H9 (cell line): ENCODE results near the gene PDE1C. TPM values are rescaled to one million over a fixed set of nuclear protein-coding genes. Genes with fewer than 3 reads are reported as not detected.

ENCODE experiments used
- DNase-seq: peaks from one replicate; pipeline ENCODE4 v3.0.0-alpha.2; 2017
- H2AFZ ChIP-seq: one replicate; pipeline ENCODE4 v1.6.1; 2013; ENCODE audit warnings: mild to moderate bottlenecking, low read length, control low read depth, moderate library complexity
- H2AK5ac ChIP-seq: 2 replicates; pipeline ENCODE4 v1.6.1; 2013; ENCODE audit warnings: low read length, control low read depth, mixed read lengths; ENCODE audit not compliant: insufficient read length
- H2BK120ac ChIP-seq: one replicate; pipeline ENCODE4 v1.6.1; 2013; ENCODE audit warnings: low read depth, mild to moderate bottlenecking, low read length, control low read depth, inconsistent platforms; ENCODE audit not compliant: poor library complexity, severe bottlenecking
- H2BK12ac ChIP-seq: 2 replicates; pipeline ENCODE4 v1.6.1; 2013; ENCODE audit warnings: low read length, control low read depth, mixed read lengths, low read depth; ENCODE audit not compliant: insufficient read length
- H2BK15ac ChIP-seq: 2 replicates; pipeline ENCODE4 v1.6.1; 2013; ENCODE audit warnings: low read depth, low read length, control low read depth
- H2BK20ac ChIP-seq: one replicate; pipeline ENCODE4 v1.6.1; 2013; ENCODE audit warnings: low read depth, mild to moderate bottlenecking, low read length, control low read depth, inconsistent platforms; ENCODE audit not compliant: poor library complexity, severe bottlenecking
- H2BK5ac ChIP-seq: 2 replicates; pipeline ENCODE4 v1.6.1; 2013; ENCODE audit warnings: low read length, control low read depth, mixed read lengths; ENCODE audit not compliant: insufficient read length
- H3K14ac ChIP-seq: 2 replicates; pipeline ENCODE4 v1.6.1; 2013; ENCODE audit warnings: low read length, control low read depth; ENCODE audit not compliant: insufficient read depth
- H3K18ac ChIP-seq: 2 replicates; pipeline ENCODE4 v1.6.1; 2013; ENCODE audit warnings: low read depth, mild to moderate bottlenecking, mixed read lengths, low read length, control low read depth; ENCODE audit not compliant: insufficient read length
- H3K23ac ChIP-seq: 2 replicates; pipeline ENCODE4 v1.6.1; 2013; ENCODE audit warnings: low read length, control low read depth, mixed read lengths, low read depth; ENCODE audit not compliant: insufficient read length
- H3K23me2 ChIP-seq: 2 replicates; pipeline ENCODE4 v1.6.1; 2013; ENCODE audit warnings: low read depth, mild to moderate bottlenecking, mixed read lengths, low read length, control low read depth; ENCODE audit not compliant: insufficient read length, poor library complexity, severe bottlenecking
- H3K27ac ChIP-seq: 2 replicates; pipeline ENCODE4 v1.5.1; 2013; ENCODE audit warnings: low read length, control low read depth, mixed read lengths, low read depth; ENCODE audit not compliant: insufficient read length
- H3K27me3 ChIP-seq: 2 replicates; pipeline ENCODE4 v1.6.1; 2013; ENCODE audit warnings: low read length, control low read depth, inconsistent platforms; ENCODE audit not compliant: insufficient read depth
- H3K4ac ChIP-seq: 2 replicates; pipeline ENCODE4 v1.6.1; 2013; ENCODE audit warnings: low read depth, mild to moderate bottlenecking, control low read depth, inconsistent platforms, low read length, moderate library complexity
- H3K4me1 ChIP-seq: 2 replicates; pipeline ENCODE4 v1.6.1; 2013; ENCODE audit warnings: low read length, control low read depth, inconsistent platforms; ENCODE audit not compliant: insufficient read depth
- H3K4me2 ChIP-seq: 2 replicates; pipeline ENCODE4 v1.6.1; 2013; ENCODE audit warnings: low read length, control low read depth, mixed read lengths; ENCODE audit not compliant: insufficient read length, insufficient read depth
- H3K56ac ChIP-seq: 2 replicates; pipeline ENCODE4 v1.6.1; 2013; ENCODE audit warnings: low read depth, mild to moderate bottlenecking, mixed read lengths, low read length, control low read depth; ENCODE audit not compliant: insufficient read length
- H3K79me1 ChIP-seq: 2 replicates; pipeline ENCODE4 v1.6.1; 2013; ENCODE audit warnings: low read depth, mild to moderate bottlenecking, moderate library complexity, low read length, control low read depth, inconsistent platforms; ENCODE audit not compliant: insufficient read depth, poor library complexity, severe bottlenecking
- H3K79me2 ChIP-seq: 2 replicates; pipeline ENCODE4 v1.6.1; 2013; ENCODE audit warnings: low read length, control low read depth, inconsistent platforms; ENCODE audit not compliant: insufficient read depth
- H3K9ac ChIP-seq: 2 replicates; pipeline ENCODE4 v1.6.1; 2013; ENCODE audit warnings: low read length, control low read depth, mixed read lengths; ENCODE audit not compliant: insufficient read length; ENCODE audit errors: extremely low read depth
- H3K9me3 ChIP-seq: one replicate; pipeline ENCODE4 v1.6.1; 2013; ENCODE audit warnings: low read depth, low read length, inconsistent platforms; ENCODE audit not compliant: control insufficient read depth
- H3T11ph ChIP-seq: one replicate; pipeline ENCODE4 v1.6.1; 2013; ENCODE audit warnings: mild to moderate bottlenecking, low read length, control low read depth, inconsistent platforms
- H4K20me1 ChIP-seq: one replicate; pipeline ENCODE4 v1.6.1; 2013; ENCODE audit not compliant: control insufficient read depth, insufficient read length, insufficient read depth
- H4K5ac ChIP-seq: 2 replicates; pipeline ENCODE4 v1.6.1; 2013; ENCODE audit warnings: low read depth, mild to moderate bottlenecking, mixed read lengths, low read length, control low read depth; ENCODE audit not compliant: insufficient read length
- H4K8ac ChIP-seq: replicated peaks from 2 replicates; pipeline ENCODE4 v1.6.1; 2013; ENCODE audit warnings: low read length, control low read depth, mixed read lengths, low read depth; ENCODE audit not compliant: insufficient read length
- H4K91ac ChIP-seq: 2 replicates; pipeline ENCODE4 v1.6.1; 2013; ENCODE audit warnings: low read depth, mild to moderate bottlenecking, moderate library complexity, mixed read lengths, low read length, control low read depth; ENCODE audit not compliant: insufficient read length
- H3K27ac Mint-ChIP-seq, 3 experiments: 2 replicates in 2 of 3; 3 replicates in 1 of 3; pipeline ENCODE4 v1.8.0; 2020 to 2021; ENCODE audit warnings: mixed read lengths in 3 of 3, mild to moderate bottlenecking in 1 of 3, moderate library complexity in 1 of 3
- H3K27me3 Mint-ChIP-seq: 2 replicates; pipeline ENCODE4 v1.8.0; 2021; ENCODE audit warnings: low read depth, mild to moderate bottlenecking, moderate library complexity, mixed read lengths
- H3K36me3 Mint-ChIP-seq, 3 experiments: 2 replicates in 2 of 3; 3 replicates in 1 of 3; pipeline ENCODE4 v1.8.0; 2020 to 2021; ENCODE audit warnings: low read depth in 3 of 3, mixed read lengths in 3 of 3; ENCODE audit not compliant: insufficient read depth in 1 of 3
- H3K4me1 Mint-ChIP-seq, 2 experiments: 2 replicates each; pipeline ENCODE4 v1.8.0; 2020; ENCODE audit warnings: mixed read lengths in 2 of 2
- H3K4me3 Mint-ChIP-seq, 2 experiments: 2 replicates in 1 of 2; 3 replicates in 1 of 2; pipeline ENCODE4 v1.8.0; 2020 to 2021; ENCODE audit warnings: mild to moderate bottlenecking in 2 of 2, mixed read lengths in 2 of 2, moderate library complexity in 1 of 2
- H3K9me3 Mint-ChIP-seq, 2 experiments: 2 replicates in 1 of 2; 3 replicates in 1 of 2; pipeline ENCODE4 v1.8.0; 2020; ENCODE audit warnings: mild to moderate bottlenecking in 2 of 2, mixed read lengths in 2 of 2, moderate library complexity in 1 of 2
- WGBS: extraction: QIAGEN DNeasy Blood & Tissue Kit; methylation state at CpG from one replicate; pipeline ENCODE4 v1.1.7; 2013; ENCODE audit warnings: missing lambda C conversion rate, low lambda C conversion rate, mixed read lengths; ENCODE audit not compliant: insufficient read length; ENCODE audit errors: extremely low coverage; 5-methylcytosine and 5-hydroxymethylcytosine counted together
- total RNA-seq: library from RNA; stranded (reverse); gene quantifications from 2 replicates; pipeline ENCODE4 v1.2.1, GENCODE V29; 2021
- TF ChIP-seq, protein P1 (sequence below): fragments of 200-600 bp; sonication (generic); conservative IDR thresholded peaks from 3 replicates; pipeline ENCODE4 v1.8.0; 2021; ENCODE audit warnings: antibody characterized with exemption, mild to moderate bottlenecking

PDE1C gene
- total RNA-seq, 1 experiment from 2014 or later = 0.17 TPM

DNA sequence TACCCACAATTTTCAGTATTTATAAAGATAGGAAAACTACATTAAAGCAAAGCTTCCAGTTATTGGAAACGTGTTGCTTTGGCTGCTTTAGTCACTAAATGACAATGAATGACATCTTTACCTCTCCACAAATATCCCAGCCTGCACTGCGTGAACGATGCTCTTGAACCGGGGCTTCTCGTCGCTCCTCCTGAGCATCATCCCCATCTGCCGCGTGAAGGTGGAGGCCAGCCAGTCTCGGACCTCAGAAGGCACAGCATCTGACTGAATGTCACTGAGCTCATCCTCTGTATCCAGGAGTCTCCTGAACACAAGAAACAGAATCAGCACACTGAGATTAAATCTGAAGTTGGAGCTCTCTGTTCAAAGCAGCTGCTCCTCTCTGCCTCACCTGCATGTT, 191.3 kb downstream of the PDE1C start:
- no peak for DNase-seq
- no peak overlapping the region for H2AK5ac ChIP-seq
- Mint-ChIP-seq H3K4me3 (no peak overlapping the region), H3K36me3 (no peaks in the 10 kb centered on the region; a peak in 1 of 7 replicates), H3K27ac (no peak overlapping the region), H3K9me3 (no peaks in the 10 kb centered on the region), H3K4me1 (peaks cover 7% of the 10 kb centered on the region in 2 experiments), H3K27me3 (no peaks in the 10 kb centered on the region; the same call in 1 of the 2 replicates)
- H2BK20ac ChIP-seq = no peak overlapping the region
- H3T11ph ChIP-seq = no peak overlapping the region
- no peak overlapping the region for H3K27ac ChIP-seq
- H3K18ac ChIP-seq = no peak overlapping the region
- TF ChIP-seq, protein P1, sequence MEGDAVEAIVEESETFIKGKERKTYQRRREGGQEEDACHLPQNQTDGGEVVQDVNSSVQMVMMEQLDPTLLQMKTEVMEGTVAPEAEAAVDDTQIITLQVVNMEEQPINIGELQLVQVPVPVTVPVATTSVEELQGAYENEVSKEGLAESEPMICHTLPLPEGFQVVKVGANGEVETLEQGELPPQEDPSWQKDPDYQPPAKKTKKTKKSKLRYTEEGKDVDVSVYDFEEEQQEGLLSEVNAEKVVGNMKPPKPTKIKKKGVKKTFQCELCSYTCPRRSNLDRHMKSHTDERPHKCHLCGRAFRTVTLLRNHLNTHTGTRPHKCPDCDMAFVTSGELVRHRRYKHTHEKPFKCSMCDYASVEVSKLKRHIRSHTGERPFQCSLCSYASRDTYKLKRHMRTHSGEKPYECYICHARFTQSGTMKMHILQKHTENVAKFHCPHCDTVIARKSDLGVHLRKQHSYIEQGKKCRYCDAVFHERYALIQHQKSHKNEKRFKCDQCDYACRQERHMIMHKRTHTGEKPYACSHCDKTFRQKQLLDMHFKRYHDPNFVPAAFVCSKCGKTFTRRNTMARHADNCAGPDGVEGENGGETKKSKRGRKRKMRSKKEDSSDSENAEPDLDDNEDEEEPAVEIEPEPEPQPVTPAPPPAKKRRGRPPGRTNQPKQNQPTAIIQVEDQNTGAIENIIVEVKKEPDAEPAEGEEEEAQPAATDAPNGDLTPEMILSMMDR = no peak
- WGBS = no CpG with 5 or more reads among the region's 9 CpGs
- no peak overlapping the region for H4K5ac ChIP-seq
- H4K8ac ChIP-seq = no peak overlapping the region
- H3K14ac ChIP-seq = no peak overlapping the region
- no peak overlapping the region for H3K4ac ChIP-seq
- H2BK15ac ChIP-seq = no peak overlapping the region
- H3K79me1 ChIP-seq = no peaks in the 10 kb centered on the region
- H3K9ac ChIP-seq = no peak overlapping the region
- H3K27me3 ChIP-seq = no peaks in the 10 kb centered on the region
- H2BK12ac ChIP-seq = no peak overlapping the region
- H3K79me2 ChIP-seq = no peaks in the 10 kb centered on the region
- H3K4me1 ChIP-seq = no peaks in the 10 kb centered on the region
- H2AFZ ChIP-seq = no peak overlapping the region
- H3K4me2 ChIP-seq = no peak overlapping the region
- H3K23me2 ChIP-seq = no peaks in the 10 kb centered on the region
- no peak overlapping the region for H3K23ac ChIP-seq
- H3K56ac ChIP-seq = no peak overlapping the region
- no peaks in the 10 kb centered on the region for H4K20me1 ChIP-seq
- no peak overlapping the region for H2BK5ac ChIP-seq
- H3K9me3 ChIP-seq = no peaks in the 10 kb centered on the region
- H2BK120ac ChIP-seq = no peak overlapping the region
- no peak overlapping the region for H4K91ac ChIP-seq
